H1 (cell line): ENCODE results near the gene NUP50. TPM values are rescaled to one million over a fixed set of nuclear protein-coding genes. Genes with fewer than 3 reads are reported as not detected.

Experiments
- CTCF ChIA-PET: fragments of 300-600 bp; sonication (Branson Sonifier 250); formaldehyde crosslinking; loops from one replicate; lab custom pipeline; 2021; ENCODE audit not compliant: partially characterized antibody; lab: Charles Lee
- POLR2A ChIA-PET: fragments of 300-600 bp; sonication (Branson Sonifier 250); formaldehyde crosslinking; loops from one replicate; lab custom pipeline; 2021; ENCODE audit warnings: inconsistent platforms; ENCODE audit not compliant: partially characterized antibody; lab: Charles Lee
- DNase-seq, 2 experiments: peaks; one replicate each; pipeline versions ENCODE4 v3.0.0 to v3.0.0-alpha.2; 2010 to 2022; ENCODE audit warnings: low spot score in 2 of 2, low read depth in 1 of 2, mixed read lengths in 1 of 2
- FAIRE-seq: peaks from 2 replicates; lab custom pipeline; 2011; peaks lifted over from hg19 to GRCh38; lab: Jason Lieb, UNC
- H2AFZ ChIP-seq: 2 replicates; pipeline ENCODE4 v1.8.1; 2012; ENCODE audit warnings: low read length, inconsistent platforms
- H2AK5ac ChIP-seq: 2 replicates; pipeline ENCODE4 v1.6.1; 2013; ENCODE audit warnings: low read depth, low read length
- H2BK120ac ChIP-seq: replicated peaks from 2 replicates; pipeline ENCODE3; 2013; ENCODE audit warnings: low read depth, low read length, inconsistent platforms
- H2BK12ac ChIP-seq: 2 replicates; pipeline ENCODE4 v1.6.1; 2013; ENCODE audit warnings: low read depth, low read length
- H2BK15ac ChIP-seq: 2 replicates; pipeline ENCODE4 v1.6.1; 2013; ENCODE audit warnings: low read length
- H2BK20ac ChIP-seq: 2 replicates; pipeline ENCODE4 v1.6.1; 2013; ENCODE audit warnings: low read length
- H2BK5ac ChIP-seq: 2 replicates; pipeline ENCODE4 v1.6.1; 2013; ENCODE audit warnings: low read depth, low read length
- H3K14ac ChIP-seq: 2 replicates; pipeline ENCODE4 v1.6.1; 2013; ENCODE audit warnings: inconsistent platforms; ENCODE audit not compliant: insufficient read length
- H3K18ac ChIP-seq: 2 replicates; pipeline ENCODE4 v1.6.1; 2013; ENCODE audit warnings: low read length; ENCODE audit errors: extremely low read depth
- H3K23ac ChIP-seq: 2 replicates; pipeline ENCODE4 v1.6.1; 2013; ENCODE audit warnings: inconsistent platforms; ENCODE audit not compliant: insufficient read length
- H3K23me2 ChIP-seq: 2 replicates; pipeline ENCODE4 v1.6.1; 2013; ENCODE audit warnings: low read depth, low read length
- H3K27ac ChIP-seq: 2 replicates; pipeline ENCODE4 v1.6.1; 2011; ENCODE audit warnings: low read depth, low read length, inconsistent platforms
- H3K27me3 ChIP-seq, 4 experiments: replicated peaks in 1 of 4; 1 replicate in 1 of 4; 2 replicates in 3 of 4; pipeline versions ENCODE4 v1.6.1 to v1.8.1; 2011 to 2013; ENCODE audit warnings: low read length in 3 of 4, mild to moderate bottlenecking in 3 of 4, inconsistent platforms in 2 of 4, mixed read lengths in 2 of 4, moderate library complexity in 1 of 4; ENCODE audit not compliant: control insufficient read depth in 3 of 4, insufficient read depth in 3 of 4; ENCODE audit errors: extremely low read depth in 1 of 4
- H3K36me3 ChIP-seq, 4 experiments: 2 replicates each; pipeline versions ENCODE4 v1.6.1 to v1.8.1; 2011 to 2013; ENCODE audit warnings: mild to moderate bottlenecking in 4 of 4, low read length in 3 of 4, moderate library complexity in 2 of 4, control low read depth in 1 of 4, inconsistent platforms in 1 of 4; ENCODE audit not compliant: insufficient read depth in 4 of 4, control insufficient read depth in 2 of 4
- H3K4ac ChIP-seq: replicated peaks from 2 replicates; pipeline ENCODE3; 2013; ENCODE audit warnings: low read length, low read depth, mixed read lengths, inconsistent platforms; ENCODE audit not compliant: insufficient read length
- H3K4me1 ChIP-seq, 4 experiments: replicated peaks in 1 of 4; 1 replicate in 1 of 4; 2 replicates in 3 of 4; pipeline versions ENCODE4 v1.6.1 to v1.8.1; 2011 to 2013; ENCODE audit warnings: low read length in 3 of 4, inconsistent platforms in 2 of 4, mixed read lengths in 1 of 4; ENCODE audit not compliant: insufficient read depth in 4 of 4, control insufficient read depth in 3 of 4
- H3K4me2 ChIP-seq, 2 experiments: 2 replicates each; pipeline versions ENCODE4 v1.6.1 to v1.8.1; 2011 to 2013; ENCODE audit warnings: low read depth in 2 of 2, low read length in 2 of 2, control low read depth in 1 of 2, inconsistent platforms in 1 of 2, mild to moderate bottlenecking in 1 of 2; ENCODE audit not compliant: insufficient read depth in 1 of 2
- H3K4me3 ChIP-seq, 4 experiments: fragments of 200-600, 300-600 bp in 1 of 4; sonication (generic), shearing (Covaris generic), sonication (Bioruptor Twin) in 1 of 4; 2 replicates each; pipeline versions ENCODE4 v1.5.1 to v1.8.1; 2011 to 2016; ENCODE audit warnings: low read length in 4 of 4, low read depth in 3 of 4, control low read depth in 2 of 4, inconsistent platforms in 2 of 4, mild to moderate bottlenecking in 2 of 4, mixed read lengths in 1 of 4, moderate library complexity in 1 of 4; ENCODE audit not compliant: insufficient read depth in 2 of 4; ENCODE audit errors: extremely low read depth in 1 of 4
- H3K56ac ChIP-seq: replicated peaks from 2 replicates; pipeline ENCODE3; 2013; ENCODE audit warnings: low read depth, mild to moderate bottlenecking, mixed read lengths, low read length, inconsistent platforms; ENCODE audit not compliant: insufficient read length
- H3K79me1 ChIP-seq: 2 replicates; pipeline ENCODE4 v1.6.1; 2013; ENCODE audit warnings: low read depth, low read length, control low read depth
- H3K79me2 ChIP-seq, 2 experiments: 2 replicates each; pipeline versions ENCODE4 v1.6.1 to v1.8.1; 2012 to 2013; ENCODE audit warnings: low read length in 2 of 2, mild to moderate bottlenecking in 2 of 2, inconsistent platforms in 1 of 2; ENCODE audit not compliant: insufficient read depth in 2 of 2, control insufficient read depth in 1 of 2
- H3K9ac ChIP-seq, 4 experiments: replicated peaks in 1 of 4; 1 replicate in 1 of 4; 2 replicates in 3 of 4; pipeline versions ENCODE4 v1.6.1 to v1.8.1; 2011 to 2013; ENCODE audit warnings: low read depth in 3 of 4, low read length in 3 of 4, control low read depth in 2 of 4, mild to moderate bottlenecking in 2 of 4, moderate library complexity in 2 of 4, inconsistent platforms in 1 of 4; ENCODE audit errors: extremely low read depth in 1 of 4
- H3K9me3 ChIP-seq, 2 experiments: 2 replicates each; pipeline versions ENCODE4 v1.6.1 to v1.8.1; 2012 to 2013; ENCODE audit warnings: mild to moderate bottlenecking in 2 of 2, moderate library complexity in 2 of 2, control low read depth in 1 of 2, inconsistent platforms in 1 of 2, low read depth in 1 of 2, low read length in 1 of 2, mixed read lengths in 1 of 2; ENCODE audit not compliant: insufficient read depth in 2 of 2
- H4K20me1 ChIP-seq, 2 experiments: replicated peaks in 1 of 2; 2 replicates each; pipeline versions ENCODE3 to v1.8.1; 2011 to 2013; ENCODE audit warnings: inconsistent platforms in 2 of 2, low read length in 2 of 2, mild to moderate bottlenecking in 1 of 2; ENCODE audit not compliant: insufficient read depth in 2 of 2, control insufficient read depth in 1 of 2
- H4K5ac ChIP-seq: 2 replicates; pipeline ENCODE4 v1.6.1; 2013; ENCODE audit warnings: low read length, low read depth, mixed read lengths, inconsistent platforms; ENCODE audit not compliant: insufficient read length
- H4K8ac ChIP-seq: 2 replicates; pipeline ENCODE4 v1.8.0; 2013; ENCODE audit warnings: mild to moderate bottlenecking, moderate library complexity, low read length, inconsistent platforms; ENCODE audit not compliant: insufficient read depth; ENCODE audit errors: extremely low read depth
- H4K91ac ChIP-seq: replicated peaks from 2 replicates; pipeline ENCODE3; 2013; ENCODE audit warnings: low read length, mixed read lengths, inconsistent platforms; ENCODE audit not compliant: insufficient read length
- BCL11A ChIP-seq, 2 experiments: IDR thresholded peaks; one replicate each; pipeline ENCODE4 v1.6.1; 2011; ENCODE audit warnings: low read depth in 2 of 2, low read length in 2 of 2, mild to moderate bottlenecking in 2 of 2
- EGR1 ChIP-seq: IDR thresholded peaks from 2 replicates; pipeline ENCODE4 v1.6.1; 2011; ENCODE audit warnings: low read depth, low read length, borderline replicate concordance
- EP300 ChIP-seq, 2 experiments: IDR thresholded peaks; 1 replicate in 1 of 2; 2 replicates in 1 of 2; pipeline ENCODE4 v1.6.1; 2011 to 2012; ENCODE audit warnings: low read depth in 2 of 2, low read length in 2 of 2, mild to moderate bottlenecking in 2 of 2, borderline replicate concordance in 1 of 2, inconsistent platforms in 1 of 2, moderate library complexity in 1 of 2
- GABPA ChIP-seq: IDR thresholded peaks from 2 replicates; pipeline ENCODE4 v1.6.1; 2011; ENCODE audit warnings: mild to moderate bottlenecking, low read length, moderate library complexity, borderline replicate concordance; ENCODE audit not compliant: insufficient read depth
- HDAC2 ChIP-seq, 2 experiments: fragments of 300-600 bp in 1 of 2; sonication (generic) in 1 of 2; IDR thresholded peaks; 2 replicates each; pipeline ENCODE4 v1.6.1; 2011 to 2012; ENCODE audit warnings: low read depth in 2 of 2, low read length in 2 of 2, mild to moderate bottlenecking in 2 of 2, moderate library complexity in 2 of 2, borderline replicate concordance in 1 of 2, inconsistent platforms in 1 of 2
- MAFK ChIP-seq: IDR thresholded peaks from 2 replicates; pipeline ENCODE4 v1.6.1; 2012; ENCODE audit warnings: low read depth, mild to moderate bottlenecking, improper control_type of control experiment, low read length
- POLR2AphosphoS5 ChIP-seq: IDR thresholded peaks from 2 replicates; pipeline ENCODE4 v1.6.1; 2011; ENCODE audit warnings: low read depth, low read length
- SAP30 ChIP-seq: fragments of 300-600 bp; sonication (generic); IDR thresholded peaks from 2 replicates; pipeline ENCODE4 v1.7.1; 2012; ENCODE audit warnings: low read length, moderate library complexity, mild to moderate bottlenecking, inconsistent platforms; ENCODE audit not compliant: insufficient read depth, insufficient replicate concordance
- SIN3A ChIP-seq, 2 experiments: IDR thresholded peaks in 1 of 2; conservative IDR thresholded peaks in 1 of 2; 2 replicates each; pipeline ENCODE4 v1.6.1; 2011 to 2012; ENCODE audit warnings: low read length in 2 of 2, improper control_type of control experiment in 1 of 2, low read depth in 1 of 2, mild to moderate bottlenecking in 1 of 2
- SIRT6 ChIP-seq: IDR thresholded peaks from one replicate; pipeline ENCODE4 v1.7.1; 2012; ENCODE audit warnings: low read length, inconsistent platforms
- TAF1 ChIP-seq: IDR thresholded peaks from 2 replicates; pipeline ENCODE4 v1.6.1; 2011; ENCODE audit warnings: mild to moderate bottlenecking, low read depth, low read length
- USF2 ChIP-seq: IDR thresholded peaks from 2 replicates; pipeline ENCODE4 v1.6.1; 2011; ENCODE audit warnings: low read length, improper control_type of control experiment
- WGBS, 2 experiments: shearing (Covaris generic) in 1 of 2; methylation state at CpG; one replicate each; pipeline versions ENCODE4 v1.1.6 to v1.1.7; 2013 to 2015; ENCODE audit warnings: low lambda C conversion rate in 2 of 2, mixed read lengths in 2 of 2, inconsistent platforms in 1 of 2, low coverage in 1 of 2, missing lambda C conversion rate in 1 of 2; ENCODE audit not compliant: insufficient replicate concordance in 2 of 2, insufficient coverage in 1 of 2, insufficient read length in 1 of 2; ENCODE audit errors: extremely low coverage in 1 of 2, missing lambda C conversion rate in 1 of 2; 5-methylcytosine and 5-hydroxymethylcytosine counted together
- polyA plus RNA-seq, 7 experiments: library from polyadenylated mRNA; depleted of rRNA in 3 of 7; stranded (reverse) in 5 of 7; unstranded in 2 of 7; fragments of >200 nt in 5 of 7; fragments of 200-250 nt in 2 of 7; gene quantifications; 1 replicate in 5 of 7; 2 replicates in 1 of 7; 4 replicates in 1 of 7; pipeline versions ENCODE4 v1.2.1 to v1.2.3, GENCODE V29; 2011 to 2013; ENCODE audit warnings: missing spikeins in 2 of 7, mixed read lengths in 2 of 7
- total RNA-seq: library from RNA; stranded (reverse); fragmentation: NEBNext Ultra II Directional; extraction: Animal tissue kit (Norgen Biotek cat#: 25700); gene quantifications from 2 replicates; pipeline ENCODE4 v1.2.1, GENCODE V29; 2021

NUP50 gene
- total and polyA plus RNA-seq, 2 of the 8 experiments (the other 6 are each of a cell fraction or from before 2014, with no cell fraction given): 20.0 to 112 TPM

GRCh38 chr22:45198463-45198795, 34.7 kb downstream of the NUP50 start:
- Histone ChIP-seq H3K4me2 (no peak overlapping the region), H2BK5ac (no peak overlapping the region), H2BK12ac (no peak overlapping the region), H3K14ac (no peak overlapping the region), H2AFZ (no peak overlapping the region), H3K4me3 (no peak overlapping the region), H3K36me3 (peaks cover 0 to 6% (median 3%) of the 10 kb centered on the region in 4 experiments; a peak in 3 of 8 replicates), H4K20me1 (peaks cover 3 to 7% of the 10 kb centered on the region in 2 experiments), H3K27me3 (no peaks in the 10 kb centered on the region), H2AK5ac (no peak overlapping the region), H3K56ac (no peak overlapping the region), H2BK20ac (no peak overlapping the region), H3K18ac (no peak overlapping the region), H3K4me1 (peaks cover 0 to 14% (median 3%) of the 10 kb centered on the region in 4 experiments; a peak in 3 of 7 replicates), H3K27ac (no peak overlapping the region), H3K79me2 (no peaks in the 10 kb centered on the region), H3K23me2 (no peaks in the 10 kb centered on the region), H3K4ac (no peak overlapping the region), H3K23ac (no peak overlapping the region), H3K9ac (no peak overlapping the region), H2BK15ac (no peak overlapping the region; the same call in 1 of the 2 replicates), H3K9me3 (no peaks in the 10 kb centered on the region), H4K91ac (no peak overlapping the region), H3K79me1 (no peaks in the 10 kb centered on the region), H2BK120ac (no peak overlapping the region), H4K5ac (no peak overlapping the region), H4K8ac (peak overlapping the region; percentile 62; the same call in 1 of the 2 replicates)
- FAIRE-seq (no peak), DNase-seq (peak in 1 of 2 experiments; percentile 46)
- POLR2A ChIA-PET: interaction anchor here (1.2 kb wide), 1 partner anchor 36 kb away, joined by 4 read pairs; no protein-coding TSS in a partner anchor
- CTCF ChIA-PET: interaction anchor here (3.5 kb wide), 1 partner anchor 11 kb away, joined by 21 read pairs; no protein-coding TSS in a partner anchor
- WGBS, 2 experiments: 82% methylated on average over 9 of the region's 9 CpGs; no CpG with 5 or more reads in 1 of the 2 experiments
- TF ChIP-seq MAFK (no peak), POLR2AphosphoS5 (no peak), SAP30 (no peak), USF2 (no peak), BCL11A (IDR thresholded peaks at IDR 0.05; ENCODE audit: low read depth in 2 of 2, low read length in 2 of 2) (no peak), HDAC2 (IDR thresholded peaks at IDR 0.05; ENCODE audit: borderline replicate concordance in 1 of 2, low read depth in 2 of 2, low read length in 2 of 2) (no peak), GABPA (no peak), EP300 (IDR thresholded peaks at IDR 0.05; ENCODE audit: borderline replicate concordance in 1 of 2, low read depth in 2 of 2, low read length in 2 of 2) (no peak), SIN3A (conservative IDR thresholded peaks at IDR 0.05 in 1 of 2, IDR thresholded peaks at IDR 0.05 in 1 of 2; ENCODE audit: low read depth in 1 of 2, low read length in 2 of 2) (no peak), EGR1 (no peak), TAF1 (no peak), SIRT6 (no peak)
